IPS-NIHi7 (cell line): ENCODE results near the gene NDUFA13.

Experiments
- DNase-seq: peaks from one replicate; pipeline ENCODE4 v3.0.0; 2012; ENCODE audit warnings: mixed read lengths; ENCODE audit errors: extremely low spot score

NDUFA13 gene

GRCh38 chr19:19570571-19570970, 54.5 kb downstream of the NDUFA13 start:
- DNase-seq, result no peak

- no peak for DNase-seq
Observed at GRCh38 chr19:19571071-19571786, 55.2 kb downstream of the NDUFA13 start.

GRCh38 chr19:19575411-19575810, 59.4 kb downstream of the NDUFA13 start:
- peak; percentile 62 for DNase-seq
